HG02623 (cell line): ENCODE data around the gene MTSS2.
"Not testable (repeated sequence)": the region's sequence is repeated elsewhere in the genome, so short reads cannot be mapped to it uniquely, and the experiment has no call there.

Source experiments
- ATAC-seq: cut with Tn5 transposase; IDR thresholded peaks from one replicate; pipeline ENCODE4 v1.9.1; 2021; ENCODE audit warnings: moderate library complexity; ENCODE audit not compliant: unreplicated experiment

Gene MTSS2

GRCh38 chr16:70676675-70677498 is 9.0 kb downstream of the MTSS2 start:
- ATAC-seq: no peak

GRCh38 chr16:70675851-70676513 is 9.9 kb downstream of the MTSS2 start:
- no peak for ATAC-seq

- no peak for ATAC-seq
Measured at GRCh38 chr16:70674221-70675014, 11.4 kb downstream of the MTSS2 start.

DNA sequence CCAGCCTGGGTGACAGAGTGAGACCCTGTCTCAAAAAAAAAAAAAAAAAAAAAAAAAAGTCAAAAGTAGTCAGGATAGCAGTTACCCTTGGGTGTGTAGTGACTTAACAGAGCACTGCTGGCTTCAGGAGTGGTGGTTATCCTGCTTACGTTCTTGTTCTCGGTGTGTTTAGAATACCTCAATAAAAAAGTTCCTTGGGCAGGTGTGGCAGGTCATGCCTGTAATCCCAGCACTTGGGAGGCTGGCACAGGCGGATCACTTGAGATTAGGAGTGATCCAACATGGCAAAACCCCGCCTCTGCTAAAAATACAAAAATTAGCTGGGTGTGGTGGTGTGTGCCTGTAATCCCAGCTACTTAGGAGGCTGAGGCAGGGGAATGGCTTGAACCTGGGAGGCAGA is 14.9 kb downstream of the MTSS2 start:
- not testable (repeated sequence) for ATAC-seq

DNA sequence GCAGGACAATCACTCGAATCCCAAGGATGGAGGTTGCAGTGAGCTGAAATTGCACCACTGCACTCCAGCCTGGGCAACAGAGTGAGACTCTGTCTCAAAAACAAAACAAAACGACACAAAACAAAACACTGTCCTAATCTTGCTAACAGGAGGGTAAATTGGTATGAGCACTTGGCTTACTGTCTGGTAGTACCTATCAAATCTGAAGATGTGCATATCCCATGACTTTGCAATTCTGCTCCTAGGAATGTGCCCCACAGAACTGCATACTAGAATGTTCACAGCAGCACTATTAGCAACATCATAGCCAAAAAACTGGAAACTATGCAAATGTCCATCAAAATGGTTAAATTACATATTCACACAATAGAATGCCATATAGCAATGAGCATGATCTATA is 15.7 kb downstream of the MTSS2 start:
- no peak for ATAC-seq

- no peak for ATAC-seq
Measured at GRCh38 chr16:70665806-70666735, 19.8 kb downstream of the MTSS2 start.

- ATAC-seq: no peak
Measured at GRCh38 chr16:70665113-70665694, 20.6 kb downstream of the MTSS2 start.

GRCh38 chr16:70664325-70665112 is 21.3 kb downstream of the MTSS2 start:
- no peak for ATAC-seq

DNA sequence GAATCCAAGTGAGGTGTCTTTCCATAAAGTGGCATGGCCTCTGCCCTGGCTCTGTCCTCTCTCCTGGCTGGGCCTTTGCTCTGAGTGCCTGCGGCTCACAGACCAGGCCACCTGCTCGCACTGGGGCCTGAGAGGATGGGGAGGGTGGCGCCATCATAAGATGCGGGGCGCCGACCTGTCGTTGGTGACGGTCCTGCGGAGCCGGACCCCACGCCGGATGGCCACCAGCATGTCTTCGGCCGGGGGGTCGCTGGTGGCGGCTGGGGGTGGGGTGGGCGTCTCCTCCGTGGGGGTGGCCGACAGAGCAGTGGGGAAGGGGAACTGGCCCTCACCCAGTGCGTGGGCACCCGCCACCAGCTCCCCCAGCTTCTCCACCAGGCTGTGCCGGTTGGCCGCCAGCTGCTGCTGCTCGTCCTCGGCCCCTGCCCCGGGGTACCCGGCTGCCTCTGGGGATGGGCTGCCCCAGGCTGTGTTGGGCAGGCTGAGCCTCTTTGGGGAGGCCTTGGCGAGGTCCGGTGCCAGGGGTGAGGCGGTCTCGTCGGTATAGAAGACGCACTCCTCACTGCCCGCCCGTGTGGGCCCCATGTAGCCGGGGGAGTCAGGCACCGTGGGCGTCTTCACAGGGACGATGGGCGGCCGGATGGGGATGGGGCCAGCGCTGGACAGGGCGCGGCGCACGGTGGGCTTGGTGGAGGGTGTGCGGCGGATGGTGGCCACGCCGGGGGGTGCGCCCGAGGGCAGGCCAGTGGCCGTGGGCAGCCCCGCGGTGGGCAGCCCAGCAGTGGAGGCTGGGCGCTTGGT is 22.1 kb downstream of the MTSS2 start:
- ATAC-seq: no peak

GRCh38 chr16:70662991-70663523 is 22.8 kb downstream of the MTSS2 start:
- no peak for ATAC-seq

- ATAC-seq: no peak
Measured at GRCh38 chr16:70661918-70662641, 23.8 kb downstream of the MTSS2 start.

DNA sequence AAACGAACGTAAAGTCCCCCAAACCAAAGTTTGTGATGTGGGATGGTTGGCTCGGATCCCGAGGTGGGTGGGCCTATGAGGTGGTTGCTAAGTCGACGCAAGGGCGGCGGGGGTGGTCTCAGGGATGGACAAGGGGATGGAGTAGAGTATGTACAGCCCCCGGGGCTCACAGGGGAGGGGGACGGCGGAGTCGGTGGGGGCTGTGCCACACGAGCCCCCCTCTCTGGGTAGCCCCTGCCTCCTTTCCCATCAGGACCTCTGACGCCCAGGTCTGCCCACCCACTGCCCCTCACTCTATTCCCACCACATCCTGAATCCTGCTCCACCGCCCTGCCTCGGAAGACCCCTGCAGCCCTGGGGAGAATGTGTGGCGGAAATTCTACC is 24.3 kb downstream of the MTSS2 start:
- no peak for ATAC-seq

DNA sequence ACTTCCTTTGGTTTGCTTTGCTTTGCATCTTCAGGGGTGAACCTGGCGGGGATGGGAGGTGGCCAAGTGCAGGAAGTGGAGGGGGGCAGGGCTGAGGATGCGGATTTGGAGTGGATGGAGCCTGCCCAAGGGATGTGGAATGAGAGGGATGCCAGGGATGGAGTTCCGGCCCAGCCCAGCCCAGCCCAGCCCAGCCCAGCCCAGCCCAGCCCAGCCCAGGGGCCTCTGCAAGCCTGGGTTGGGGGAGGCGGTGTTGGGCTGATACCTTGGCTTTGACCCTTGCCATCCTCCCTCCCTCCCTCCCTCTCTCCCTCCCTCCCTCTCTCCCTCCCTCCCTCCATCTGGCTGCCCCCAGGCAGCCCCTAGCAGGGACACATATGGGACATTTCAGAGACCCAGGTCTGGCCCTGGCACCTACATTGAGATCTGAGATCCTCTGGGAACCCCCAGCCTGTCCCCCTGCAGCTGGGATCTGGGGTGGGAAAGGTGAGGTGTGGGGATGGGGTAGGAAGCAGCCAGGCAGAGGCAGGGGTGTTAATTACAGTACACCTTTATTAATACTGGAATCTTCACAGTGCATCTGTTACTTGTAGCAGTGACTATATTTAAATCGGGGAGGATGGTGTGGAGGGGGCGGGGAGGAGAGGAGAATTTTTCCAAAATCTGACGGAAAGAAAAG is 25.0 kb downstream of the MTSS2 start:
- ATAC-seq: no peak

DNA sequence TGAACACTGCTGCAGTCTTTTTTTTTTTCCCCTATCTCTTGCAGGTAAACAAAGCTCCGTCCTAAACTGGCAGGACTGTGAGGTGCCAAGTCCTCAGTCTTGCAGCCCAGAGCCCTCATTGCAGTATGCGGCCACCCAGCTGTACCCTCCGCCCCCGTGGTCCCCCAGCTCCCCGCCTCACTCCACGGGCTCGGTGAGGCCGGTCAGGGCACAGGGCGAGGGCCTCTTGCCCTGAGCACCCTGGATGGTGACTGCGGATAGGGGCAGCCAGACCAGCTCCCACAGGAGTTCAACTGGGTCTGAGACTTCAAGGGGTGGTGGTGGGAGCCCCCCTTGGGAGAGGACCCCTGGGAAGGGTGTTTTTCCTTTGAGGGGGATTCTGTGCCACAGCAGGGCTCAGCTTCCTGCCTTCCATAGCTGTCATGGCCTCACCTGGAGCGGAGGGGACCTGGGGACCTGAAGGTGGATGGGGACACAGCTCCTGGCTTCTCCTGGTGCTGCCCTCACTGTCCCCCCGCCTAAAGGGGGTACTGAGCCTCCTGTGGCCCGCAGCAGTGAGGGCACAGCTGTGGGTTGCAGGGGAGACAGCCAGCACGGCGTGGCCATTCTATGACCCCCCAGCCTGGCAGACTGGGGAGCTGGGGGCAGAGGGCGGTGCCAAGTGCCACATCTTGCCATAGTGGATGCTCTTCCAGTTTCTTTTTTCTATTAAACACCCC is 25.7 kb downstream of the MTSS2 start:
- ATAC-seq: no peak

- no peak for ATAC-seq
Measured at GRCh38 chr16:70659546-70659945, 26.3 kb downstream of the MTSS2 start.

GRCh38 chr16:70658921-70659320 is 26.9 kb downstream of the MTSS2 start:
- ATAC-seq: no peak

DNA sequence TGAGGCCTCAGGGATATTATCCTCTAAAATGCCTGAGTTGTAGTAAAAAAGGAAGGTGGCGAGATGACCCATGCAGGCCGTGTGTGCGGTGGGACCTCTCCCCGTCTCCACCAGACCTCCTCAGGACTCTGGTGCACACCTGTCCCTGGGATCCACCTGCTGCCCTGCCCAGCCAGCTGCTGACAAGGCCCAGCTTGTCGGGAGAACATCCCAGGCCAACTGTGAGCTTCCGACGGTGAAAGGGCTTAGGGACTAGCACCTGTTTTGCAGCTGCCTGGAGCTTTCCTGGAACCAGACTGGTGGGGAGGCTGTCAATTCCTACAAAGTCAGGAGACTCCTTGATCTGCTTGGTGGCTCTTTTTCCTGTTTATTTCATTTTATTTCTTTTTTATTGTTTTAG is 27.9 kb downstream of the MTSS2 start:
- no peak for ATAC-seq
